Stimulated activated CD8-positive, alpha-beta memory T cell treated with anti-CD3 and anti-CD28 coated beads, Interleukin-4, amount 100 ng/mL, for 1 hour (primary cell): ENCODE results near the gene FBXL14.
A peak's percentile ranks its signal among the peaks of the same experiment; 100 is the strongest.

Experiments used
- DNase-seq, 2 donors: peaks; one replicate each; pipeline ENCODE4 v3.0.0-alpha.2; 2020; ENCODE audit warnings: low read depth in 2 of 2, low spot score in 1 of 2

The FBXL14 gene

GRCh38 chr12:1593174-1594005 is 991 bp downstream of the FBXL14 start:
- peak in 1 of 2 donors; percentile 19 for DNase-seq

DNA sequence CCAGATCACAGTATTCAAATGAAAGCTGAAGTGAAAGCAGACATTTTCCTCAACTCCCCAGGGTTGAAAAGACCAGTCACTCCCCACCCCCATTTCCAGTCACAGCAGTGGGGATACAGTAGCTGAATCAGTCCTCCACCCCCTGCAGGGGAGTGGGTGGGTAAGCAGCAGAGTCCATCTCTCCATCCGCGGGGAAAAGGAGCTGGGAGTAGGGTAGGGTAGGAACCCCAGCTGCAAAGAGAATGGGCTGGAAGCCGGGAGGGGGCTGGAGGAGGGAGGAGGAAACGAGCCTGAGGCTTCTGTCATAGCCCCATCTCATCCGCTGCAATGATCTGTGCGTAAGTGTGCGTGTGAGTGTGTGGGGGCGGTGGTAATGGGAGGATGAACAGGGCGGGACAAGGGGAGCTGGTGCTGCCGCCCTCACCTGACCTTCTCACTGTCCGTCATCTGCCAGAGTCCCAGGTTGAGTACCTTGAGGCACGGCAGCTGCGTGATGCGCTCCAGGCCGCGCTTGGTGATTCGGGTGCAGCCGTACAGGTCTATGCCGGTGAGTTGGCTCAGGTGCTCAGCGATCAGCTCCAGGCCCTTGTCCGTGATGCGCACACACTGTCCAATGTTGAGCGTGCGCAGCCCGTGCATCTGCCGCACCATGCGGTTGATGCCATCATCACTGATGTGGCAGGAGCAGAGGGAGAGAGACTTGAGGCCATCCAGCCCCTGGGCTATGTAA is 1.8 kb downstream of the FBXL14 start:
- DNase-seq: peak in 1 of 2 donors; percentile 16

DNA sequence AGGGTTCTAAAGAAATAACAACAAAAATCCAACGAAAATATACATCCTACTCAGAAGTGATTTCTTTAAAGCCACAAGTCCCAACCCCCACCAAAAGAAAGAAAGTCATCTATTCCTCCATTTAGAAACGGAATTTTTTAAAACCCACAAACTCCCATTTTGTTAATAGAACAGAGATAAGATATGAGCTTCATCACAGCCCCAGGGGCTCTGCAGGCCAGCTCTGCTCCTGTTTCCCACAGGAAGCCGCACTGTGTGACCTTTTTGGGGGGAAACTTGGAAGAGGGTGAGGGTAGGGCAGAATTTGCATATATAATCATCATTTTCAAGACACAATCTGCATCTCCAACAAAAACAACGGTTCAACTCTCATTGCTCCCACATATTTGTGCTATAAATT is 2.8 kb downstream of the FBXL14 start:
- no peak for DNase-seq

- DNase-seq: no peak
Measured at GRCh38 chr12:1591034-1591433, 3.3 kb downstream of the FBXL14 start.

DNA sequence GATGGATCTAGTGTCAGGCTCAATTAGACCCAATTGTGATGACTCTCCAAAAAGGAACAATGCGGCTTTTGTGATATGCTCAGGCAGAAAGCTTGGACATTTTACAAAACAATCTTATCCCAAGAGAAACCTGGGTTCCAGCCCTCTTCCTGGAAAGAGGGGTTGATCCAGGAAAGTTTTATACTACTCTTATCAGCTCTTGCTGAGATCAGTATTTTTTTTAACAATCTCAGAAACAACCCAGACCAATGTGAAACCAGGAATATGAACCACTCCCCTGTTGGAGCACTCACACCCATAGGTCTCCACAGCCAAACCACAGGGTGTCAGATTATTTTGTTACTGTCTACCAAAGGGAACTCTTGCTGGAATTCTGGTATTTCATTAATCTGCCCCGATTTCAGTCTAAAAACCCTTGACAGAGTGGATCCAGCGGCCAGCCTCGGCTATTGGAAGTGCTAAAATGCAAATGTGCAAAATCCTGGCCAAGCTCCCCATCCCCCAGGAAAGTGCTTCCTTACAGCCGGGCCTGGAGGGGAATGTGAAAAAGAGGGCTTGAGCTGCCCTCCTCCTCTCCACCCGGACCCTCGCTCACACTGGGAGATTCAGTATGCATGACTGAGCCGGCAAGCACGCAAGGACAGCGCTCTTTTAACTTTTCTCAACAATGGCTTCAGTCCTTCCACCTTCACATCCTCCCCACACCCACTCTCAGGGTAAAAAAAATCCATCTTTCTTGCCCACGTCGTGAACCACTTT is 4.0 kb downstream of the FBXL14 start:
- no peak for DNase-seq

DNA sequence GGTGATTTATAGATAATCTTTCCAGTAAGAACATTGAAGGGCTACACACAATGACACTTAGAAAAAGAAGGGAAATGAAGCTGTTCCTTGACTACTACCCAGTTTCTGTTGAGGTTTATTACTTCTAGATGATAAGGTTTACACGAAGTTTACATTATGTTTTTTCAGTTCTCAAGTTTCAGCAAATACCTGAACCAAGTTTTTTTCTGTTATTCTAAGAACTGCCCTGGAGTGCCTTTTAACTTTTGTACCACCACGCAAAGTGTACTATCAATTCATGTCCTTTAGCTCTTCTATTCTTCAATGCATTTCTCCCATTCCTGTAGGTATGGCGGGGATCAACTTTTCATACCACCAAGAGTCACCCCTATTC is 5.8 kb downstream of the FBXL14 start:
- no peak for DNase-seq

DNA sequence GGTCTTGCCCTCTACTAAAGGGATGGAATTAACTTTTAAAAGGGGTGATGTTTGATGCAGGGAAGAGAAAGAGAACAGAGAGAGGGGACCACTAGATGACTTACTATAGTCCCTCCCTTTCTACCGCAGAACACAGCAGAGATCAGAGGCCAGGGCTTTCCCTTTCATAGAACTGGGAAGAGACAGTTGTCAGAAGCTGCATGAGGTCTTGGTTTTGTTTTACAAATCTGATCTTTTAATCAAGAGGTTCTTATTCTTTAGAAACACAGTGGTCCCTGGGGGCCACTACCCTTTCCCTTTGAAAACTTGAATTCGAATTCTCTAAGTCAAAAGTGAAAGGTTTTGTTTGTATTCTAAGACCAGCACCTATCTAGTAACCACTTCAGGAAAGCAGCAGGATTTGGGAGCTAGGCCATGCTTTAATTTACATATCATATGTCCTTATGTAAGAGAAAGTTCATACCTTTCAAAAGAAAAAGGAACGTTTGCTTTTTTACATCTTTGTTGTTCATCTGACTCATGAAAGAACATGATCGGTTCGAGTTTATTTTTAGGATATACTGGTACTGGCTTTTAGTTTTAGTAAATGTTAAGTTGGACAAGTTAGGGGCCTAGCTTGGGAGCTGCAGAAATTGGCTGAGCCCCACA is 6.3 kb downstream of the FBXL14 start:
- DNase-seq: no peak

GRCh38 chr12:1584326-1584725 is 10.1 kb downstream of the FBXL14 start:
- no peak for DNase-seq

DNA sequence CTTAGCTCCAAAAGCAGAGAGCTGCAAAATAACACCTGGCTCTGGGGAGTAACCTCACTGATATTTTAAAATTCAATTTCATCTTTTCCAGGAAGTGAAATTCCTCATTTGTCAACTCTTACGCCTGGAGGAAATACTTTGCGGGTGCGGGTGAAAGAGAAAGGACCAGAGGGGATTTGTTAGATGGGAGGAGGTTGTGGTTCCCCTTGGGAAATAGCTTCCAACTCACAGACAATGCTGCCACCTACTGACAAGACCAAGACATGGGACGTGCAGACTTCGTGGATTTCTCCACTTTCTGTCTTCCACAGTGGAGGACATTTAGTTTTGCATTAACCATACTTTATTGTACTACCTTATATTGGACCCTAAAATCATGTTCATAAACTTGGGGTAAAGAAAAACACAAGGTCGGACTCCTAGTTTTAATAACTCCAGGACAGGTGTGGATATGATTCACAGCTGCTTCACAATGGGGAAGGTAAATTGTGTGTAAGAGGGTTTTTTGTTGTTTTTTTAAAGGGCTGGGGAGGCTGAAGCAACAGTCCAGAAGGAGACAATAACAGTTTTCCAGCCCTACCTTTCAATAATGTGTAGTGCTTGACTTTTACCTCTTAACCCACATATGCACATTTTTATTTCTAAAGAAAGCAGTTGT is 10.8 kb downstream of the FBXL14 start:
- peak in 1 of 2 donors; percentile 27 for DNase-seq

GRCh38 chr12:1582709-1583050 is 11.7 kb downstream of the FBXL14 start:
- no peak for DNase-seq

DNA sequence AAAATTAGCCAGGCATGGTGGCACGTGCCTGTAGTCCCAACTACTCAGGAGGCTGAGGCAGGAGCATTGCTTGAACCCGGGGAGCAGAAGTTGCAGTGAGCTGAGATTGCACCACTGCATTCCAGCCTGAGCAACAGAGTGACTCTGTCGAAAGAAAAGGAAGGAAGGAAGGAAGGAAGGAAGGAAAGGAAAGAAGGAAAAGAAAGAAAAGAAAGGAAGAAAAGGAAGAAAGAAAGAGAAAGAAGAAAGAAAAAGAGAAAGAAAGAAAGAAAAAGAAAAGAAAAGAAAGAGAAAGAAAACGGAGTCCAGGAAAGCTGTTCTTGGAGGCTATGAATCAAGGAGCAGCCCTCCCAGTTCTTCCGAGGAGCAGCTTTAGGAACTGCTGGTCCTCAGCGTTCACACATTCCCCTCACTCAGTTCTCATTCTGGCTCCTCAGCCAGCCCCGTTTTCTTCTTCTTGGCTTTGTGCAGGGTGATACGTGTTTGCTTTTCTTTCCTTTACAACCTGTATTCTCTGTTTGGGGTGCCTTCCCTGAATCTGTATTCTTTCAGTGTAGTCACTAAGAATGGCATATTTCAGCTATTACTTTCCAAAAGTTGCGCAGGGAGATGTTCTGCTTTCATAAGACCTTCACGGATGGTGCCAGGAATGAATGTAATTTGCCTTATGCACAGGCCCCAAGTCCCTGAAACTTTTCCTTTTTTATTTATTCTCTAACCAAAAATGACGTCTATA is 12.2 kb downstream of the FBXL14 start:
- no peak for DNase-seq

DNA sequence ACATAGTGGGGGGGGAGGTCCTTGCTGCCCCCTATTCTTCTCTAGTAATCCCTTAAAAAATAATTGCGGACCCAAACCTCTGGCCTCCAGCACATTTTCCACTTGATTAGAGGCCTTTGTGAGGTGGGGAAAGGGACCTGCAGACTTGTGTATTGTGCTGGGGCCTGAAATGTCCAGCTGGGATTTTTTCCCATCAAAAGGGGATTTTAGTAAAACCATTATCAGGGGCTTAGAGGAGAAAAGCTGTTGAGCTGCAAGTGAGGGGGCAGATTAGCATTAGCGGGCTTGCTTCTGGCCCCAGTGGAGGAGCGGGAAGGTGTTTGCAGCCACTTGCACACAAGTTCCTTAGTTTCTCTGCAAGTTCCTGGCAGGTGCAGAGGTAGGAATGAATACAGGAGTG is 13.9 kb downstream of the FBXL14 start:
- DNase-seq: no peak

DNA sequence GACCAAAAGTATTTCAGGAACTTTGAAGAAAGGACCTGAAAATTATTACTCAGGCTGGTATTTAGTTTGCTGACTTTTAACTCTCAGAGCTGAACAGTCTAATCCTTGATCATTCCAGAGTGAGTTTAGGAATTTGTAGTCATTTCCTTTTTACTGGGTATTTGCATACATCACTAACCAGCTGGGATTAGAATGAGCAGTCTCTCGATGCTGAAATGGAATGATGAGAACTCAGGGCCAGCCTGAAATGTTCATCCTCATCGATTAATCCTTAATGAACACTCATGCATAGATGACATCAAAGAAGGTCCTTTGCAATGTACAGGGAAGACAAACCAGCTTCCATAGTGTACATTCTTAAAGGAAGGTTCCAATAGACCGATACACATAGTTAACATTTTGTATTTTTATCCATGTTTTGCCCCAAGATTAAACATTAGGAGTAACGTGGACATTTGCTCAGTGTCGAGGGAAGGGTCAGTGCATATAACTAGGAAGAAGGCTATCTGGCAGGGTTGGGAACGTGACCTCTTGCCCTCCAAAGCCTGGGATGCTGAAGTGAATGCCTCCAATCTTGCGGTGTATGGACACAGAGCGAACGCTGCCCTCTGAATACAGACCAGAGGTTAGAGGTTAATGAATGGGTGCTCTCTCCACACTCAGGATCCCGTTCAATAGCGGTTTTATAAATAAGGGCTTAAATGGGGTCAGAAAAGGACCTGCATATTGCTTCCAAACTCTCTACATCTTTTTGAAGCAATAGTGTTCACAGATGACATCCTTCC is 14.5 kb downstream of the FBXL14 start:
- DNase-seq: no peak

DNA sequence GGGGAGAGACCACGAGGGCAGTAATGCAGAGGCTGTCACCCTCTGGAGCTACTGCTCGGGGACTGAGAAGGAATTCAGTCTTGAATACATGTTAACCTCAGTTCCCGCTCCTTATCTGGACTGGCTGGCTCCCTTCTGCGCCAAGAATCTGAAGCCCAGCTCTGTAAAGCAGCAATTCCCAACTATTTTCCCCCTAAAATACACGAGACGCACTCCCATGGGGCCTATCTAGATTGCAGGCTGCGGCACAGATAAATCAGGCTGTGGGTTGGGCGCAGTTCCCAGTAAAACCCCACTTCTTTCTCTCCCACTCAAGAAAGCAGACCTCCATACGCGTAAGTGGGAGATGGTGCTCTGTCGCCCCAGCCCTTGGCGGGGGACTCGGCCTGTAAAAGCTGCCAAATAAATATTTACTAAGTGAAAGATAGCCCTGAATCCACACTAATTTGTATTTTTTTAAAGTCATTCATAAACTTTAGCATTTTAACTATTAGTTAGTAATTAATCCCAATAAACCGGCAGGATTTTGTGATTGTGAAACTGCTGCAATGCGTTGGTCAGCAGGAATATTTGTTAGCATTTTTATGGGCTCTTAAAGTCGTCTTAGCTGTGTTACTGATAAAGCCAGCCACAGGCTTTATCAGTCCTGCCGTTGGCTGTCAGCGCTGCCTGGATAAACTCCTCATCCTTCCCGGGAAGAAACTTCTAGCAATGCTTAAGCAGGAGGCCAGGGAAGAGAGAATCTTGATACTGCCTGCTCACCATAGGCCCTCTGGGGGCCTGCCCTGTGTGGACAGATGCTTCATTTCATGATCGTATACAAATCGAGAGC is 17.8 kb downstream of the FBXL14 start:
- no peak for DNase-seq

- no peak for DNase-seq
Measured at GRCh38 chr12:1575408-1576401, 18.7 kb downstream of the FBXL14 start.

DNA sequence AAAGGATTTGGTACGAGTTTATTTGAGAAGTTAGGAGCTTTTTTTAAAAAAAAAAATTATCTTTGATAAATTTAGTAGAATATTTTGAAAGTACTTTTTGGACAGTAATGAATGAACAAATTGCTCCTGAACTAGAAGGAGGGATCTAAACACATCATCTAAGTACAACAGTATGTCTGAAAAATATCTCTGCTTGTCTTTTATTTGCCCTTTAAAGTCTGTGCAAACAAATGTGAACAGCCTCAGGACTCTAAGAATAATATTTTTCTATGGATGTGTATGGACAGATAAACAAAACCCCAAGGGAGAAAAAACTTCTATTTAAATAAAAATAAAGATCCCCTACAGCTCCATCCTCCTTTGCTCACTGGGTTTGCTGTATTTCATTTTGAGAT is 19.5 kb downstream of the FBXL14 start:
- no peak for DNase-seq
